ENCODE measurements around the gene POLR2J. TPM values are rescaled to one million over a fixed set of nuclear protein-coding genes. Genes with fewer than 3 reads are reported as not detected.
A peak's percentile ranks its signal among the peaks of the same experiment; 100 is the strongest.
"Not testable (repeated sequence)": the region's sequence is repeated elsewhere in the genome, so short reads cannot be mapped to it uniquely, and the experiment has no call there.

POLR2J gene
- 42.0 and 53.2 TPM in 2 replicates for total RNA-seq (2014; rRNA removed; shearing (Covaris generic))

DNA sequence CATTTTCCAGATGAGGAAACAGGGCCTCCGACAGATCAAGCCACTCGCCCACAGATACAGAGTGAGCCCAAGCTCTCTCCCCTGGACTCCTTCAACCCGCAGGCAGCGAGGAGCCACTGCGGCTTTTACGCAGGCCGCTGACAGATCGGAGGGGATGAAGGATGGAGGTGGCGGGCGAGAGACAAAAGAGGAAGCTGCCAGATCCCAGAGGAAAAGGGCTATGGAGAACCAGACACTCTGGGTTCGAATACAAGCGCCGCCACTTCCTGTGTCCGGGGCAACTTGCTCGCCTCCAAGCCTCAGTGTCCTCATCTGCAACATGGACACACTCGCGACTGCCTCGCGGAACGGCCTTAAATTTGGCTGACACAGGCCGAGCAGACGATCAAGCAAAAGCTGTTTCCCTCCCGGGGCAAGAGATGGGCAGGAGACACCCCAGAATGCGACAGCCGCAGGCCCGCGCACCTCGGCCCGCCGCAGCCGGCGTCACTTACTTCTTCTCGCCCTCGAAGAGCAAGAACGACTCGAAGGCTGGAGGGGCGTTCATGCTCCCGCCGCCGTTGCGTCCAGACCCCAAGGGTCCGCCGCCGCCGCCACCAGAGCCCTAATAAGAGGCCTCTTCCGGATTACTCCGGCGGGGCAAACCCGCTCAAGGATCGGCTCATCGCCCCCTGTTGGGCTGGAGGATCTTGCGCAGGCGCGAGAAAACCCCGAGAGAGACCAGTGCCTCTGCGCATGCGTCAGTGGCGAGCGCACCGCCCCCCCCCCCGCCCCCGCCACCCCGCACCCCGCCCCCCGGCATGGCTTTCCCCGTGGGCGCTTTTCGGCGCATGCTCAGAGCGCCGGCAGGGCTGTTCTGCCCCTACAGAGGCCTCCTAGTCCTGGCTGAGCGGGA, at the start of gene POLR2J:
POLR2J (minus strand) TSS at position 609 of the 895 bp plus-strand sequence; CDS start at position 547, 62 bp downstream.
- peak; percentile 75 for DNase-seq (ENCODE audit: low spot score)

DNA sequence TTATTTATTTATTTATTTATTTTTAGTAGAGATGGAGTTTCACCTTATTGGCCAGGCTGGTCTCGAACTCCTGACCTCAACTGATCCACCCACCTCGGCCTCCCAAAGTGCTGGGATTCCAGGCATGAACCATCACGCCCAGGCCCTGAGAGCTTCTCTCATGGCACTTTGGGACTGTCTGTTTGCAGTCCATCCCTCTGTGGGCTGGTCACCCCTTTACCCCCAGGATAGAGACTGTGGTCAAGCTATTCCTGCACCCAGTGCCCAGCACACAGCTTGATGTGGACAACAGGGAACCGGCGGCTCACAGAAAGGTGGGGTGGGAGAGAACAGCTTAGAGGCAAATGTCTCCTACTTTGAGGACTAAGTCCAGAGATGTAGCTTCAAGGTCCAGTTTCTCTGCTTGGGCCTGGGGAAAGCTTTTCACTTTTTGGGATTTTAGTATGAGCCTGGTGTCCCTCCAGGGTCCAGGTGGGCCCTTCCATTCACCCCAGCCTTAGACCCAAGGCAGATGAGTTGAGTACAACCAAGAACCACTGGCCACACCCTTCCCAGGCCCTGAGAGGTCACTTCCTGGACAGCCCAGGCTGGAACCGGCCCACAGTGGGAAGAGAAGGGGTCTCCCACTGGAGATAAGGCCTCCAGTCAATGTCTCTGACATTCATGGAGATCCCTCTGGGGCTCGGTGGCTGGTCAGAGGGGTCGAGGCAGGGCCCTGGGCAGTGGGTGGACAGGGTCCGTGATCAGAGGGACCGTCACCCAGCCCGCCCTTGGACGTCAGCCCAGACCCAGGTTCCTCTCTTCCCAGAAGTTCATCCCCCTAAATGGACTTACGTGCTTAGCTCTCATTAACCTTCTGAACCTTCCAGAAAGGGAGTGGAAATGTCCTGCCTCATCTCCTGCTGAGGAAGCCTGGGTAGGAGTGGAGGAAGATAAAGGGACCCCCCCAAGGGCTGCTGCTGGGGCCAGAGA, 49.4 kb upstream of the POLR2J start:
- not testable (repeated sequence) for DNase-seq (ENCODE audit: low spot score)

DNA sequence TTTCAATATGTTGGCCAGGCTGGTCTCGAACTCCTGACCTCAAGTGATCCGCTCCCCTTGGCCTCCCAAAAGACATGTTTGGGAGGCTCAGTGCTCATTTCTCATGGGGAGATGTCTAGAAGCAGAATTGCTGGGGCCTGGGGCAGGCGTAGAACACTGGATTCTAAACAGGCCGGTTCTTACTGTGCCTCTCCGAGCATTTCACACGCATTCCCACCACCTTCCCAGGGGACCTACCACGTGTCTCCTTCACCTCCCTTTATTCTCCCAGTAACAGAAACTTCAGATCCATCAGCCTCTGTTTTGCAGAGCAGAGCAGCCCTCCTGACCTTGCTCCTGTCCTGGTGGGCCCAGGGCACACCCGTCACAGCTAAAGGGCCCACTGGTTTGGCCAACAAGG, 48.5 kb upstream of the POLR2J start:
- not testable (repeated sequence) for DNase-seq (ENCODE audit: low spot score)

DNA sequence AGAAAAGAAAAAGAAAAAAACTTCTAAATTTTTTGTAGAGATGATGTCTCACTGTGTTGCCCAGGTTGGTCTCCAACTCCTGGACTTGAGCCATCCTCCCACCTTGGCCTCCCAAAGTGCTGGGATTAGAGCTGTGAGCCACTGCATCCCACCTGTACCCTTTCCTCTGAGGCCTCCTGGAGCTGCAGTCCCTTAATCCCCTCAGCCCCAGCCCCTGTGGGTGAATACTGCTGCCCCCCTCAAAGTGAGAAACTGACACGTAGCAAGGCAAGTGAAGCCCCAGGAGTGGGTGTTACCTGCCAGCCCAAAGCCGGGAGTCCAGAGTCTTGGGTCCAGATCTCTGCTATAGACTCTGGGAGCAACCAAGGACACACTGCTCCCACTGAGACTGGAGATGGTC, 46.1 kb upstream of the POLR2J start:
- not testable (repeated sequence) for DNase-seq (ENCODE audit: low spot score)

DNA sequence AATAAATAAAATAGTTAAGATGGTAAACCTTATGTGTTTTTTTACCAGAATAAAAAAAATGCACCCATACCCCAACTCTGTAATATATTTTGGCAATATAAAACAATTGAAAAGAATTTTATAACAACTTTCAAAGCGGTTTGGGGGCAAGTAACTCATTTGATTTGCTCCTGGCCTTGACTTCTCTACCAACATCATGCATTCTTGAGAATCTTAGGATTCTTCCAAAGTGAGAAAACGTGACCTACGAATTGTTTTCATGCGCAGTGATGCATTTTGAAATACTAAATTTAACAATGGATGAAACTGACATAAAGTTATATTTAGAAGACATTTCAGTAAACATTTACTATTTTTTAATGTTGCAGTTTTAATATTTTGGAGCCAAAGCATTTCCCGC, 42.1 kb upstream of the POLR2J start:
- not testable (repeated sequence) for DNase-seq (ENCODE audit: low spot score)

DNA sequence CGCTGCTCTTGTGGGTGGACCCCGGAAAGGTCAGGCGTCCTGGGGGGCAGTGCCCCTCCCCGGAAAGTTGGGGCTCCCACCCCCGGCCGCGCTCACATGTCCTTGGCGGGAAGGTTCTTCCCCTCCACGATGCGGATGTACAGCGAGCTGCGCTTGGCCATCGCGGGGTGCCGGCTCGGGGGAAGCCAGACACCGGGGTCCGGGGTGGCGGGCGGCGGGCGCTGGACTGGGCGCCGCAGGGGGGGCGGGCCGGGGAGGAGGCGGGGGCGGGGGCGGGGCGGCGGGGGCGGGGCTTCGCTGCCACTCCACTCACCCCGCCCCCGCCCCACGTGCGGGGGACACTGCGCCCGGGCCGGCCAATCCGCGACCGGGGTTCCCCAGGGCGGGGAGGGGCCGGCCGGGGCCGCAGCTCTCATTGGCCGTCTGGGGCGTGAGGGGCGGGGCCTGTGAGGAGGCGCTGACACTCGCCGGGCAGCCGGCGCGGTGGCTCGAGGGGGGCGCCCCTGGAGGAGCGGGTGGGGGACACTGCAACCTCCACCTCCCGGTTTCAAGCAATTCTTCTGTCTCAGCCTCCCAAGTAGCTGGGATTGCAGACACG, 38.9 kb upstream of the POLR2J start, which contains the start of gene RASA4B:
RASA4B (minus strand) TSS at position 228 of the 598 bp plus-strand sequence; CDS start at position 161, 67 bp downstream.
- not testable (repeated sequence) for DNase-seq (ENCODE audit: low spot score)

DNA sequence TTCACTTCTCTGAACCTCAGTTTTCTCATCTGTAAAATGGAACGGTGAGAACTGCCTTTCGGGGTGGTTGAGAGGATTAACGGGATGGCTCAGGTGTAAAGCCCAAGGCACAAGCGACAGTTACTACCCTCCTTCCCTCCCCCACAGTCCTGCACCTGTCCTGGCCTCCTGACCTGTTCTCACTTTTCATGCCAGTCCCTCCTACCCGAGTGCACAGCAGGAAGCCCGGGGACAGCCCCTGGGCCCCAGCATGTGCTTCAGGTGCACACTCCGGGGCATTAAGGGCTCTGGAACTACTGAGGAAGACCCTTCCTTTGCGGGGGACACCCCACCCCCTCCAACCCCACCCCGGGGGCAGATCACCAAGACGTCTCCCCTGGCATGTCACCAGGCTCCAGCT, 38.2 kb upstream of the POLR2J start:
- DNase-seq (ENCODE audit: low spot score) = not testable (repeated sequence)

GRCh38 chr7:102515889-102516288, 37.2 kb upstream of the POLR2J start:
- DNase-seq (ENCODE audit: low spot score) = not testable (repeated sequence)

DNA sequence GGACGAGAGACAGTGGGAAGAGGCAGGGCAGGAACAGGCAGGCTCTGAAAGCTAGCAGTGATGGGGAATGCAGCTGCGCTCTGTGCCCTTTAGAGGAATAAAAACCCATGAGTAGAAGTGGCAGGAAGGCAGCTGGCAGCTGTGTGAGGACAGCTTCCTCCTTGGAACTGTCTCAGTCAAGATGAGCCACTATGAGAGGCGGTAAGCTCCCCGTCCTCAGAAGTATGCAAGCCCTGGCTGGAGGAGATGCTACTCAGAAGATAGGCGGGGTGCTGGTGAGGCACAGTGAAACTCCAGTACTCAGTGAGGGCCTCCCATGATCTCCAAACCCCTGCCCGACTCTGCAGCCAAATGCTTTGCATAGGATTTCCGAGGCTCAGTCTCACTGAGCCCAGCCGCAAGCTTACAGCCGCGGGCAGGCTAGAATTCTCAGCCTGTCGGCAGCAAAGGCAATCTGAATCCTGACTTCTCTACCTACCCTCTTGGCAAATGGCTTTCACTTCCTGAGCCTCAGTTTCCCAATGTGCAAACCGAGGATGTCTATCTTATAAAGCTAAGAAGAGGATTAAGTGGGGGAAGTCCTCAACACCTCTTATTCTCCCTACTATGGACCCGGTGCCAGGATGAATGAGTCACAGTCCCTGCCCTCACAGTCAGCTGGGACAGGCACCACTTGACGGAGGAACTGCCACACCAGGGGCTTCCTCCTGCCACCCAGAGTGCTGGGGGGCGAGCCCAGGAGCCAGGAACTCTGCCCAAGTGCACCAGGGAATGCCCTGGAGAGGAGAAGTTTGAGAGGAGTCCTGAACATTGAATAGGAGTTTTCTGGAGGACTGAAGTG, 36.4 kb upstream of the POLR2J start:
- not testable (repeated sequence) for DNase-seq (ENCODE audit: low spot score)

DNA sequence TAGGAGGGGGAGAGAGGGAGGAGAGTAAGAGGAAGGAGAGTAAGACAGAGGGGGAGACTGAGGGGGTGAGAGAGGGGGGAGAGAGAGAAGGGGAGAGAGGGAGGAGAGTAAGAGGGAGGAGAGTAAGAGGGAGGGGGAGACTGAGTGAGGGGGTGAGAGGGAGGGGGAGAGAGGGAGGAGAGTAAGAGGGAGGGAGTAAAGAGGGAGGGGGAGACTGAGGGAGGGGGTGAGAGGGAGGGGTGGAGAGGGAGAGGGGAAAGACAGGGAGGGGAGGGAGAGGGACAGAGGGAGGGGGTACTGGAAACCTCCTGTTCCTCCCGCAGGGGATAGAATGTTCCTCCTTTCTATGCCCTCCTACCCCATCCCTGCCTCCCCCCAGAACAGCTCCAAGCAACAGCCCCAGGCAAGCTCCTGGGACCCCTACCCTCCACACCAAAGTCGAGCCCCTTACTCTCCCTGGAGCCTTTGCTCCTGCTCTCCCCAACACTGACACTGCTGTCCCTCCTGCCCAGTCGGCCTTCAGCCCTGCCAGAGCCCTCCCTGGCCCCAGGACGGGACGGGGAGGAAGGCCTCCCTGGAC, 34.0 kb upstream of the POLR2J start:
- peak; percentile 84 for DNase-seq (ENCODE audit: low spot score)

DNA sequence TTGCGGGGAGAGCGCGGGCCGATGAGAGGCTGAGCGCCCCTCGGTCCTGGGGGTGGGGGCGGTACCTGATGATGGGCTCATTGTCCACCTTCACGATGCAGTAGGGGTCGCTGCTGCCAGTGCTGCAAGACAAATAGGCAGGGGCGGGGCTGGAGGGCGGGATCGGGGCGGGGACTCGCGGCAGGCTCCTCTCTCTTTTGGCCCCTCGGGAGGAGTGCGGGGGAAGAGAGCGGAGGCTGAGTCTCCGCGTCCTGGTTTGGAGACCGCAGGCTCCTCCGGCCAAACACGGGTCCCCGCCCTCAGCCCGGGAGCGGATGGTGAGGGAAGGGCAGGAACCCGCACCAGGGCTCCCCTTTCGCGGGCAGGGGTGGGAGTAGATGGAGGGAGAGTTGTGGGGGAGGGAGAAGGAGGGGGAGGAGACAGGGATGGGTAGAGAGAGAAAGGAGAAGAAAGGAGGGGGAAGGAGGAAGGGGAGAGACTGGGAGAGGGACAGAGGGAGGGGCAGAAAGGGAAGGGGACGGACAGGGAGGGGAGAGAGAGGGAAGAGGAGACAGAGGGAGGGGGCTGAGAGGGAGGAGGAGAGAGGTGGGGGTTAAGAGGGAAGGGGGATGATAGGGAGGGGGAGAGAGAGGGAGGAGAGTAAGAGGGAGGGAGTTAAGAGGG, 33.3 kb upstream of the POLR2J start:
- DNase-seq (ENCODE audit: low spot score) = not testable (repeated sequence)

- not testable (repeated sequence) for DNase-seq (ENCODE audit: low spot score)
Measured at GRCh38 chr7:102510575-102510974, 31.9 kb upstream of the POLR2J start.

DNA sequence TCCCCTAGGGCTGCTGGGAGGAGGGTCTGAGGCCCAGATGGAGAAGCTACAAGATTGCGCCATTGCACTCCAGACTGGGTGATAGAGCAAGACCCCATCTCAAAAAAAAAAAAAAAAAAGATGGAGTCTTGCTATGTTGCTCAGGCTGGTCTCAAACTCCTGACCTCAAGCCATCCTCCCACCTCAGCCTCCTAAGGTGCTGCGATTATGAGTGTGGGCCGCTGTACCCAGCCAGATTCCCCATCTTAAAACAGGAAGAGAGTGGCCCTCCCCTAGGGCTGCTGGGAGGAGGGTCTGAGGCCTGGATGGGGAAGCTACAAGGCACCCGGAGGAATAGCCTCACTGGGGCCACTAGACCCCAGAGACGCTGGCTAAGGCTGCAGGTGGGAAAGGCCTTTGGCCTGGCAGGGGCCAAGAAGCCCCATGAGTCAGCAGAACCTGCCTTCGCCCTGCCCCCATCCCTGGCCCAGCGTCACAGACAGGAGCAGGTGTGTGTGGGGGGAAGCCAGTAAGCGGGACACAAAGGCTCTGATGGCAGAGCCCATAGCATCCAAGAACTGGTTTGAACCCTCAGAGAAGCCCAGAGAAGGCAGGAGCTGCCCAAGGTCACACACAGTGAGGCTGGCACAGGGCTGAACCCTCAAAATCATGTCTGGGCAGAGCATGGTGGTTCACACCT, 28.8 kb upstream of the POLR2J start:
- DNase-seq (ENCODE audit: low spot score) = not testable (repeated sequence)

GRCh38 chr7:102505298-102506185, 26.8 kb upstream of the POLR2J start:
- DNase-seq (ENCODE audit: low spot score) = not testable (repeated sequence)

- not testable (repeated sequence) for DNase-seq (ENCODE audit: low spot score)
Measured at GRCh38 chr7:102503141-102503540, 24.4 kb upstream of the POLR2J start.

- DNase-seq (ENCODE audit: low spot score) = not testable (repeated sequence)
Measured at GRCh38 chr7:102498321-102498720, 19.6 kb upstream of the POLR2J start.

GRCh38 chr7:102497308-102497707, 18.6 kb upstream of the POLR2J start:
- DNase-seq (ENCODE audit: low spot score) = not testable (repeated sequence)

GRCh38 chr7:102496861-102497260, 18.1 kb upstream of the POLR2J start:
- peak; percentile 1 for DNase-seq (ENCODE audit: low spot score)
